Measurements from ENCODE around the gene GTF3C1.

Gene GTF3C1

DNA sequence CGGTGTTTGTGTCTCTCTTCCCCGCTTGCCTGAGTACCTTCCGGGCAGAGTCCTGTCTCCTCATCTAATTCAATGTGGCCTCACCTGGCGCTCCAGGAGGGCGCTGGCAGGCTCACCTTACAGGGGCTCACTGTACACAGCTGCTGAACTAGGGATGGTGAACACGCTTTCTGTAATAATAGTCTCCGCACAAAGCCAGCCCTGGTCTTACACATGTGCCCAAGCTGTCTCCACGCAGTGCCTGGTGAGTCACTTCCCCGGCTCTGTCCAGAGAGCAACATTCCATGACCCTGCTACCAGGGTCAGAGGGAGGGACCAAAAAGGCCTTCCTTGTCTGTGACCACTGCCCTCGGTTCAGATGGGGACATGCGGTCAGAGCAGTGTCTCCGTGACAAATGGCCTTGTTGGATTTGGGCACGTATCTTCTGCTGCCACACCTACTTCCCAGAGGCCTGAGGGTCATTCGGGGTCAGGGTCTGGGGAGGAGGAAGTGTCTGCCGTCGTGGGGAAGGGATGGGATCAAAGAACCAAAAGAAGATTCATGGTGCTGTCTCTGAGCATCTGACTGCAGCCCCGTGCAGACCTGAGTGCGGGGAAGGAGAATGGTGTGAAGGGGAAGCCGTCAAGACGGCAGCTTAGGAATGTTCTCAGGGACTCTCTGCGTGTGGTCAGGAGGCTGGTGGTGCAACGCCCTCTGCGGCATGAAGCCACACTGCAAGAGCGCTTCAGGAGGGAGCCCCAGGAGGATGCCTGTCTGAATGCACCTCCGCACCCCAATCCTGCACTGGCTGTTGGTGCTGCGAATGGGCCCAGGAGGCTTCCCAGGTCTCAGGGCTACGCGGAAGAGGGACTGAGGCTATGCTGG, 78.9 kb downstream of the GTF3C1 start:
- no peak overlapping the region for H3K9ac ChIP-seq (ENCODE audit: low read depth in 1 of 2, low read length in 2 of 2)
- peaks cover 45 to 98% of the 10 kb centered on the region in 2 donors for H3K36me3 ChIP-seq (ENCODE audit: control insufficient read depth in 1 of 2, insufficient read depth in 2 of 2, low read length in 2 of 2)
- no peak overlapping the region for H3K27ac ChIP-seq (ENCODE audit: low read depth, low read length)

DNA sequence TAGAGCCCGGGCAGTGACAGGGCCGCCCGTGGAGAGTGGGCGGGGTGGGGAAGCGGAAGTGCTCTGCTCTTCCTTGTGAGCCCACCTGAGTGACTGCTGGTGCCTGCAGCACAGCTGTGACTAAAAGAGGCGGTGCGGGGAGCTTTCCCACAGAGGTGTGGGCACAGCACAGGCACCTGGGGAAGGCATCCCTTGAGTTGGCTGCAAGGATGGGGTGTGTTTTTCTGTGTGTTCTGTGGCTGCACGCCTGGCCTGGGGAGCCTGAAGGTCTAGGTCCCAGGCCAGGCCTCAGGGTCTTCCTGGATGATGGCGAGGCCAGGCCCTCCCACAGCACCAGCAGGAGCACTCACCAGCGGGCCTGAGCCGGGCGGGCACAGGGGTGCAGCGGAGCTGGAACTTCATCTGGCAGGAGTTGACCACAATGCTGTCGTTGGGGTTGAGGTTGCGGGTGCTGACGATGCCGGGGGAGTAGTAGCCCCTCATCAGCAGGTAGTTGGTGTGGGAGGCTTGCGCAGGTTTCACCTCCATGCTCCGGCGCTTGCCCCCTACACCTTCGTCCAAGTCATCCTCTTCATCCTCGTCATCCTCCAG, 80.7 kb downstream of the GTF3C1 start:
- Histone ChIP-seq H3K36me3 (ENCODE audit: control insufficient read depth in 1 of 2, insufficient read depth in 2 of 2, low read length in 2 of 2) (peaks cover 40 to 95% of the 10 kb centered on the region in 2 donors), H3K27ac (ENCODE audit: low read depth, low read length) (no peak overlapping the region), H3K4me3 (ENCODE audit: low read depth in 1 of 2, low read length in 2 of 2) (no peak overlapping the region)

More for the DNA sequence above, 78.9 kb downstream of the GTF3C1 start:
- Histone ChIP-seq H3K9me3 (ENCODE audit: control insufficient read depth in 1 of 2, low read length in 2 of 2) (no peaks in the 10 kb centered on the region), H3K4me3 (ENCODE audit: low read depth in 1 of 2, low read length in 2 of 2) (no peak overlapping the region), H3K27me3 (ENCODE audit: control insufficient read depth in 1 of 2, insufficient read depth in 2 of 2, low read length in 2 of 2) (no peaks in the 10 kb centered on the region), H3K4me1 (ENCODE audit: control insufficient read depth in 1 of 2, insufficient read depth in 2 of 2, low read length in 2 of 2) (peaks cover 0 to 2% of the 10 kb centered on the region in 2 donors)

DNA sequence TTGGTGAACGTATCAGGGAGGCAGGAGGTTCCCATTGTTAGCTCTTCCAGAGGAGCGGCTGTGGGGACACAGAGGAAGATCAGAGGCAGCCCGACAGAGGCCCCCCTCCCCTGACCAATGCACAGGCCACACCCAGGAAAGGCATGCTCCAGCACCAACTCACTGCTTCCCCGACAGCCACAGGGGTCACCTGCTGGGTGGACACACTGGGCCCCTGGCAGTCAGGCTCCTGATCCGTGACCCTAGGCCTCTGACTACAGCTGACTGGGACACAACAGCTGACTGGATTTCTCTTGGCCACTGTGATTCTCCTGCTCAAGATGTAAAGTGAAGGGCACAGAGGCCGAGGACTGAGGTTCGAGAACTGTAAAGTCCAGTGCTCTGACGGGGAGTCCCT, 84.2 kb downstream of the GTF3C1 start:
- Histone ChIP-seq H3K9ac (ENCODE audit: low read depth in 1 of 2, low read length in 2 of 2) (no peak overlapping the region), H3K27ac (ENCODE audit: low read depth, low read length) (no peak overlapping the region), H3K36me3 (ENCODE audit: control insufficient read depth in 1 of 2, insufficient read depth in 2 of 2, low read length in 2 of 2) (peaks cover 32 to 95% of the 10 kb centered on the region in 2 donors), H3K9me3 (ENCODE audit: control insufficient read depth in 1 of 2, low read length in 2 of 2) (no peaks in the 10 kb centered on the region), H3K27me3 (ENCODE audit: control insufficient read depth in 1 of 2, insufficient read depth in 2 of 2, low read length in 2 of 2) (no peaks in the 10 kb centered on the region), H3K4me1 (ENCODE audit: control insufficient read depth in 1 of 2, insufficient read depth in 2 of 2, low read length in 2 of 2) (peaks cover 8% of the 10 kb centered on the region in 2 donors), H3K4me3 (ENCODE audit: low read depth in 1 of 2, low read length in 2 of 2) (no peak overlapping the region)

More for the DNA sequence above, 80.7 kb downstream of the GTF3C1 start:
- peaks cover 8% of the 10 kb centered on the region in 2 donors for H3K4me1 ChIP-seq (ENCODE audit: control insufficient read depth in 1 of 2, insufficient read depth in 2 of 2, low read length in 2 of 2)
- no peaks in the 10 kb centered on the region for H3K9me3 ChIP-seq (ENCODE audit: control insufficient read depth in 1 of 2, low read length in 2 of 2)
- no peaks in the 10 kb centered on the region for H3K27me3 ChIP-seq (ENCODE audit: control insufficient read depth in 1 of 2, insufficient read depth in 2 of 2, low read length in 2 of 2)
- no peak overlapping the region for H3K9ac ChIP-seq (ENCODE audit: low read depth in 1 of 2, low read length in 2 of 2)

GRCh38 chr16:27464626-27465482, 84.9 kb downstream of the GTF3C1 start:
- H3K36me3 ChIP-seq (ENCODE audit: control insufficient read depth in 1 of 2, insufficient read depth in 2 of 2, low read length in 2 of 2) = peaks cover 27 to 93% of the 10 kb centered on the region in 2 donors
- H3K27ac ChIP-seq (ENCODE audit: low read depth, low read length) = no peak overlapping the region

GRCh38 chr16:27463741-27464591, 85.7 kb downstream of the GTF3C1 start:
- no peak overlapping the region for H3K27ac ChIP-seq (ENCODE audit: low read depth, low read length)

More at GRCh38 chr16:27464626-27465482, 84.9 kb downstream of the GTF3C1 start:
- Histone ChIP-seq H3K9ac (ENCODE audit: low read depth in 1 of 2, low read length in 2 of 2) (no peak overlapping the region), H3K9me3 (ENCODE audit: control insufficient read depth in 1 of 2, low read length in 2 of 2) (no peaks in the 10 kb centered on the region), H3K4me3 (ENCODE audit: low read depth in 1 of 2, low read length in 2 of 2) (no peak overlapping the region), H3K4me1 (ENCODE audit: control insufficient read depth in 1 of 2, insufficient read depth in 2 of 2, low read length in 2 of 2) (peaks cover 8% of the 10 kb centered on the region in 2 donors), H3K27me3 (ENCODE audit: control insufficient read depth in 1 of 2, insufficient read depth in 2 of 2, low read length in 2 of 2) (no peaks in the 10 kb centered on the region)

GRCh38 chr16:27462846-27463682, 86.6 kb downstream of the GTF3C1 start:
- Histone ChIP-seq H3K9ac (ENCODE audit: low read depth in 1 of 2, low read length in 2 of 2) (no peak overlapping the region), H3K27me3 (ENCODE audit: control insufficient read depth in 1 of 2, insufficient read depth in 2 of 2, low read length in 2 of 2) (no peaks in the 10 kb centered on the region), H3K36me3 (ENCODE audit: control insufficient read depth in 1 of 2, insufficient read depth in 2 of 2, low read length in 2 of 2) (peaks cover 20 to 81% of the 10 kb centered on the region in 2 donors), H3K4me3 (ENCODE audit: low read depth in 1 of 2, low read length in 2 of 2) (no peak overlapping the region), H3K9me3 (ENCODE audit: control insufficient read depth in 1 of 2, low read length in 2 of 2) (no peaks in the 10 kb centered on the region), H3K4me1 (ENCODE audit: control insufficient read depth in 1 of 2, insufficient read depth in 2 of 2, low read length in 2 of 2) (peaks cover 8% of the 10 kb centered on the region in 2 donors), H3K27ac (ENCODE audit: low read depth, low read length) (no peak overlapping the region)

More at GRCh38 chr16:27463741-27464591, 85.7 kb downstream of the GTF3C1 start:
- Histone ChIP-seq H3K4me3 (ENCODE audit: low read depth in 1 of 2, low read length in 2 of 2) (no peak overlapping the region), H3K27me3 (ENCODE audit: control insufficient read depth in 1 of 2, insufficient read depth in 2 of 2, low read length in 2 of 2) (no peaks in the 10 kb centered on the region), H3K9ac (ENCODE audit: low read depth in 1 of 2, low read length in 2 of 2) (no peak overlapping the region), H3K4me1 (ENCODE audit: control insufficient read depth in 1 of 2, insufficient read depth in 2 of 2, low read length in 2 of 2) (peaks cover 8% of the 10 kb centered on the region in 2 donors), H3K36me3 (ENCODE audit: control insufficient read depth in 1 of 2, insufficient read depth in 2 of 2, low read length in 2 of 2) (peaks cover 20 to 88% of the 10 kb centered on the region in 2 donors), H3K9me3 (ENCODE audit: control insufficient read depth in 1 of 2, low read length in 2 of 2) (no peaks in the 10 kb centered on the region)

DNA sequence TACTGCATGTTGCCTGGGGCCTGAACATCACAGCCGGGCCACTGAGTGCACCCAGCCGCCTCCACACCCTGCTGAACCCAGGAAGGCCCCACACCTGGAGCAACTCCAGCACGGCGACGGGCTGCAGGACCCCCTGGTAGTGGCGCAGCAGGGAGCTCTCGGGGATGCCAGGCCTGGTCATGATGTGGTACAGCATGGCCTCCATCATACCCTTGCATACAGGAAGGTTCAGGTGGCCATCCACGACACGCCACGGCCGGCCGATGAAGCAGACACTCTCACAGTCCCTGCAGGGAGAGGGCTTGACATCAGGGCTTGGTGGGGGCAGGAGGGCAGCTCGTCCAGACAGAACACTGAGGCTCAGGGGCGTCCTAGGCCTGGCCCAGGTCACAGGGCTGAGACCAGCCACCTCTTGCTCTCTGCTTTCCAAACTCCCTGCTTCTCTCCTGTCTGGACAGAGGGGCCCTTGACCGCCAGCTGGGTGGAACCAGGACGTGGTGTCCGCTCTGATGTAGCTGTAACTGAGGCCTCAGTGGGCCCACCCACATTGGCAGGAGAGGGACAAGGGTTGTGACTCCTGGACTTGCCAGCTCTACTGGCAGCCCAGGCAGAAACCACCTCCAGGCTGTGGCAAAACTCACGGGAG, 87.4 kb downstream of the GTF3C1 start:
- no peak overlapping the region for H3K4me3 ChIP-seq (ENCODE audit: low read depth in 1 of 2, low read length in 2 of 2)
- no peak overlapping the region for H3K27ac ChIP-seq (ENCODE audit: low read depth, low read length)
- peaks cover 20 to 74% of the 10 kb centered on the region in 2 donors for H3K36me3 ChIP-seq (ENCODE audit: control insufficient read depth in 1 of 2, insufficient read depth in 2 of 2, low read length in 2 of 2)
- peaks cover 8% of the 10 kb centered on the region in 2 donors for H3K4me1 ChIP-seq (ENCODE audit: control insufficient read depth in 1 of 2, insufficient read depth in 2 of 2, low read length in 2 of 2)
- H3K27me3 ChIP-seq (ENCODE audit: control insufficient read depth in 1 of 2, insufficient read depth in 2 of 2, low read length in 2 of 2) = no peaks in the 10 kb centered on the region
- no peaks in the 10 kb centered on the region for H3K9me3 ChIP-seq (ENCODE audit: control insufficient read depth in 1 of 2, low read length in 2 of 2)
- no peak overlapping the region for H3K9ac ChIP-seq (ENCODE audit: low read depth in 1 of 2, low read length in 2 of 2)

DNA sequence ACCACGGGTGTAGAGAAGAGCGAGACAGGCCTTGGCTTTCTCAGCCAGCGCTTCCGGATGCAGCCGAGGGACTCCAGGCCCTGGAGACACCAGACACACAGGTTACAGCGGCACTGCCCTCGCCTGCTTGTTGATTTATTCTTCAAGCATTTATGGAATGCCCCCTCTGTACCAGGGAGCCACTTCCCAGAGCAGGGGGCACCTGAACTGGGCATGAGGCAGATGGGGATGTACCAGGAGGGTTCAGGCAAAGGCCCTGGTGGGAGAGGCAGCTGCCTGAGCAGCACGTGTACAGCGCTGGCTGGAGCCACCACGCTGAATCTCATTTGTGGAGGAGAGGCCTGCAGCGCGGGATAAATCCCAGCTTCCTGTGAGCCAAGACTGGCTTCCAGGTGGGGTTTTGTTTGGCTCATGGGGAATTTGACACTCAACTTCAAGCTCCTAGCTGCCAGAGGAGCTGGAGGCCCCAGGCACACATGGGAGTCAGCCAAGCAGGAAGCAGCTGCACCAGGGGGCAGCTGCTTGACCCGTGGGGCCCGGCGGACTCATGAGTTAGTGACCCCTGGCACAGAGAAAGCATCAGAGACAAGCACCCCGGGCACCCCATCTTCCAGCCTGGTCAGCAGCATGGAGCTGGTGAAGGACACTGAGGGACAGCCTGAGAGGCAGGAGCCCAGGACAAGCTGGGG, 88.1 kb downstream of the GTF3C1 start:
- Histone ChIP-seq H3K27ac (ENCODE audit: low read depth, low read length) (no peak overlapping the region), H3K9ac (ENCODE audit: low read depth in 1 of 2, low read length in 2 of 2) (no peak overlapping the region), H3K4me1 (ENCODE audit: control insufficient read depth in 1 of 2, insufficient read depth in 2 of 2, low read length in 2 of 2) (peaks cover 8% of the 10 kb centered on the region in 2 donors), H3K4me3 (ENCODE audit: low read depth in 1 of 2, low read length in 2 of 2) (no peak overlapping the region), H3K27me3 (ENCODE audit: control insufficient read depth in 1 of 2, insufficient read depth in 2 of 2, low read length in 2 of 2) (no peaks in the 10 kb centered on the region), H3K9me3 (ENCODE audit: control insufficient read depth in 1 of 2, low read length in 2 of 2) (no peaks in the 10 kb centered on the region), H3K36me3 (ENCODE audit: control insufficient read depth in 1 of 2, insufficient read depth in 2 of 2, low read length in 2 of 2) (peaks cover 20 to 67% of the 10 kb centered on the region in 2 donors)

Measured in duodenal mucosa (tissue), 2 donors.